ENCODE results near the gene AOPEP.

- TF ChIP-seq POLR2A (IDR thresholded peaks at IDR 0.05) = no peak
- no peak for TF ChIP-seq CTCF (IDR thresholded peaks at IDR 0.05)
Observed at GRCh38 chr9:94714494-94714893, 12.0 kb upstream of the AOPEP start.

Measured in testis (tissue), 2 donors.